ENCODE data around the gene CORO1C.

GRCh38 chr12:108645686-108646599 is 85.4 kb downstream of the CORO1C start:
- TF ChIP-seq EP300 (conservative IDR thresholded peaks at IDR 0.05; ENCODE audit: poor library complexity, severe bottlenecking) (no peak), CTCF (IDR thresholded peaks at IDR 0.05; ENCODE audit: poor library complexity, severe bottlenecking) (no peak), TAF1 (IDR thresholded peaks at IDR 0.05; ENCODE audit: low read depth) (no peak), MXI1 (conservative IDR thresholded peaks at IDR 0.05; ENCODE audit: poor library complexity, severe bottlenecking) (no peak), POLR2AphosphoS5 (IDR thresholded peaks at IDR 0.05) (no peak), EZH2 (IDR thresholded peaks at IDR 0.05; ENCODE audit: borderline replicate concordance, insufficient read depth, low read length, poor library complexity, severe bottlenecking) (no peak)
